ENCODE measurements around the gene GAMT.

Gene GAMT

GRCh38 chr19:1434577-1435060, 33.3 kb upstream of the GAMT start:
- Histone ChIP-seq H3K4me2 (ENCODE audit: insufficient read depth, low read length) (no peak overlapping the region), H3K27ac (ENCODE audit: low read length) (no peak overlapping the region), H3K4me1 (ENCODE audit: insufficient read depth, low read length) (peaks cover 11% of the 10 kb centered on the region), H2AFZ (ENCODE audit: low read depth, low read length) (no peak overlapping the region), H3K9me3 (ENCODE audit: insufficient read depth, low read length, severe bottlenecking) (no peaks in the 10 kb centered on the region), H3K4me3 (ENCODE audit: low read depth in 1 of 2, low read length in 2 of 2) (no peak overlapping the region), H3K79me2 (ENCODE audit: insufficient read depth, low read length) (peaks cover 25% of the 10 kb centered on the region), H3K27me3 (ENCODE audit: insufficient read depth, low read length, poor library complexity) (no peaks in the 10 kb centered on the region), H3K36me3 (ENCODE audit: insufficient read depth, low read length) (peaks cover 60% of the 10 kb centered on the region), H4K20me1 (ENCODE audit: insufficient read depth, low read length) (peaks cover 59% of the 10 kb centered on the region), H3K9ac (ENCODE audit: low read depth, low read length) (no peak overlapping the region)
- no peak for ATAC-seq (ENCODE audit: insufficient read depth, low read depth)
- no peak for DNase-seq
- TF ChIP-seq EZH2 (IDR thresholded peaks at IDR 0.05; ENCODE audit: borderline replicate concordance, low read depth, low read length, severe bottlenecking): no peak

- TF ChIP-seq EZH2 (IDR thresholded peaks at IDR 0.05; ENCODE audit: borderline replicate concordance, low read depth, low read length, severe bottlenecking): no peak
- TF ChIP-seq CTCF (IDR thresholded peaks at IDR 0.05; ENCODE audit: borderline replicate concordance, extremely low read depth, low read length, poor library complexity, severe bottlenecking): no peak
- Histone ChIP-seq H2AFZ (ENCODE audit: low read depth, low read length) (no peak overlapping the region), H3K9ac (ENCODE audit: low read depth, low read length) (no peak overlapping the region), H3K9me3 (ENCODE audit: insufficient read depth, low read length, severe bottlenecking) (no peaks in the 10 kb centered on the region), H4K20me1 (ENCODE audit: insufficient read depth, low read length) (peaks cover 59% of the 10 kb centered on the region), H3K27me3 (ENCODE audit: insufficient read depth, low read length, poor library complexity) (no peaks in the 10 kb centered on the region), H3K27ac (ENCODE audit: low read length) (no peak overlapping the region), H3K79me2 (ENCODE audit: insufficient read depth, low read length) (peaks cover 24% of the 10 kb centered on the region), H3K36me3 (ENCODE audit: insufficient read depth, low read length) (peaks cover 60% of the 10 kb centered on the region), H3K4me2 (ENCODE audit: insufficient read depth, low read length) (no peak overlapping the region), H3K4me1 (ENCODE audit: insufficient read depth, low read length) (peaks cover 6% of the 10 kb centered on the region), H3K4me3 (ENCODE audit: low read depth in 1 of 2, low read length in 2 of 2) (no peak overlapping the region)
- DNase-seq (no peak), ATAC-seq (ENCODE audit: insufficient read depth, low read depth) (no peak)
These were observed 32.7 kb upstream of the GAMT start for GRCh38 chr19:1434040-1434366.

GRCh38 chr19:1433119-1434039, 32.0 kb upstream of the GAMT start:
- peaks cover 58% of the 10 kb centered on the region for H4K20me1 ChIP-seq (ENCODE audit: insufficient read depth, low read length)

More at GRCh38 chr19:1433119-1434039, 32.0 kb upstream of the GAMT start:
- Histone ChIP-seq H3K4me3 (ENCODE audit: low read depth in 1 of 2, low read length in 2 of 2) (no peak overlapping the region), H3K36me3 (ENCODE audit: insufficient read depth, low read length) (peaks cover 65% of the 10 kb centered on the region), H3K9me3 (ENCODE audit: insufficient read depth, low read length, severe bottlenecking) (no peaks in the 10 kb centered on the region), H3K9ac (ENCODE audit: low read depth, low read length) (no peak overlapping the region), H3K27me3 (ENCODE audit: insufficient read depth, low read length, poor library complexity) (no peaks in the 10 kb centered on the region), H3K27ac (ENCODE audit: low read length) (no peak overlapping the region), H2AFZ (ENCODE audit: low read depth, low read length) (no peak overlapping the region), H3K4me2 (ENCODE audit: insufficient read depth, low read length) (no peak overlapping the region), H3K79me2 (ENCODE audit: insufficient read depth, low read length) (peaks cover 17% of the 10 kb centered on the region), H3K4me1 (ENCODE audit: insufficient read depth, low read length) (peaks cover 6% of the 10 kb centered on the region)
- ATAC-seq (ENCODE audit: insufficient read depth, low read depth) (no peak), DNase-seq (no peak)
- TF ChIP-seq CTCF (IDR thresholded peaks at IDR 0.05; ENCODE audit: borderline replicate concordance, extremely low read depth, low read length, poor library complexity, severe bottlenecking) (no peak), EZH2 (IDR thresholded peaks at IDR 0.05; ENCODE audit: borderline replicate concordance, low read depth, low read length, severe bottlenecking) (no peak)
